ENCODE data around the gene RAB8A. TPM values are rescaled to one million over a fixed set of nuclear protein-coding genes. Genes with fewer than 3 reads are reported as not detected.
A peak's percentile ranks its signal among the peaks of the same experiment; 100 is the strongest.

The RAB8A gene
- total RNA-seq, 6 experiments from 2014 or later, result 93.5 to 103 (median 100) TPM

DNA sequence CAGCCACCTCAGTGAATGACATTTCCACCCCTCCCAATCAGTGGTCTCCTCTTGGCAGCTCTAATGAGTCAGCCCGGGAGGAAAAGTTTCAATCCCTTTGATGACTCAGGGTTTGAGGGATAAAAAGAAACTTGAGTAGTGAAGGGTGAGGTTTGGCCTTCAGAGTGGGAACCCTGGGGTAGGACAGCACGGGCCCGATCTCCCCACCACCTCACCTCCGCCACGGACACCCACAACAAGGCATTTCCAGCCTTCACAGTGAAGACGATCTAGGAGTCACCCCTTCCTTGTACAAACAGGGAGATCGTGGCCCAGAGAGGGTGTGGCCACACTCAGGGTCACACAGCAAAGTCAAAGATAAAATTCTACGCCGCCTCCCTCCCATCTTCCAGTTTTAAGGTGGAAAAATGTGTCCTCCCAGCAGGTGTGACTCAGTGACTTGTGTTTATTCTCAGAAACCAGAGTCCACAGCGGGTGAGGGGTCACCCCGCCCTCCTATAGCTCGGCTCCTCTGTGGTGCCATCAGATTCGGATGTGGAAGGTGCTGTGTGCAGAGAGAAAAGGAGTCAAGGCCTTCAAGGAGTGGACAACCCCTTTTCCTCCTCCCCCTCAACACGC is 49.4 kb downstream of the RAB8A start:
- peaks cover 4% of the 10 kb centered on the region for H3K27me3 Mint-ChIP-seq (ENCODE audit: insufficient read depth)
- H3K27ac Mint-ChIP-seq, result peak overlapping the region; percentile 91
- no peaks in the 10 kb centered on the region for H3K36me3 Mint-ChIP-seq (ENCODE audit: low read depth)
- peak overlapping the region; percentile 75 for H3K4me3 Mint-ChIP-seq
- peak; percentile 76 for DNase-seq
- peaks cover 18% of the 10 kb centered on the region for H3K4me1 Mint-ChIP-seq (ENCODE audit: low read depth)
- TF ChIP-seq, protein P1, sequence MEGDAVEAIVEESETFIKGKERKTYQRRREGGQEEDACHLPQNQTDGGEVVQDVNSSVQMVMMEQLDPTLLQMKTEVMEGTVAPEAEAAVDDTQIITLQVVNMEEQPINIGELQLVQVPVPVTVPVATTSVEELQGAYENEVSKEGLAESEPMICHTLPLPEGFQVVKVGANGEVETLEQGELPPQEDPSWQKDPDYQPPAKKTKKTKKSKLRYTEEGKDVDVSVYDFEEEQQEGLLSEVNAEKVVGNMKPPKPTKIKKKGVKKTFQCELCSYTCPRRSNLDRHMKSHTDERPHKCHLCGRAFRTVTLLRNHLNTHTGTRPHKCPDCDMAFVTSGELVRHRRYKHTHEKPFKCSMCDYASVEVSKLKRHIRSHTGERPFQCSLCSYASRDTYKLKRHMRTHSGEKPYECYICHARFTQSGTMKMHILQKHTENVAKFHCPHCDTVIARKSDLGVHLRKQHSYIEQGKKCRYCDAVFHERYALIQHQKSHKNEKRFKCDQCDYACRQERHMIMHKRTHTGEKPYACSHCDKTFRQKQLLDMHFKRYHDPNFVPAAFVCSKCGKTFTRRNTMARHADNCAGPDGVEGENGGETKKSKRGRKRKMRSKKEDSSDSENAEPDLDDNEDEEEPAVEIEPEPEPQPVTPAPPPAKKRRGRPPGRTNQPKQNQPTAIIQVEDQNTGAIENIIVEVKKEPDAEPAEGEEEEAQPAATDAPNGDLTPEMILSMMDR (IDR thresholded peaks at IDR 0.05), result no peak
- H3K9me3 Mint-ChIP-seq, result no peaks in the 10 kb centered on the region

DNA sequence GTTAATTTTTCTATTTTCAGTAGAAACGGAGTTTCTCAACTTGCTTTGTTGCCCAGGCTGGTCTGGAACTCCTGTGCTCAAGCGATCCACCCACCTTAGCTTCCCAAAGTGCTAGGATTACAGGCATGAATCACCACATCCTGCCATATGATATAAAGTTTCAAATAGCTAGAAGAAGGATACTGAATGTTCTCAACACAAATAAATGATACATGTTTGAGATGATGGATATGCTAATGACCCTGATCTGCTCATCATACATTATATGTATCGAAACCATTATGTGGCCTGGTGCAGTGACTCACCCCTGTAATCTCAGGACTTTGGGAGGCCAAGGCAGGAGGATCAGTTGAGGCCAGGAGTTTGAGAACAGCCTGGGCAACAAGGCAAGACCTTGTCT is 50.2 kb downstream of the RAB8A start:
- peak overlapping the region; percentile 91 for H3K27ac Mint-ChIP-seq
- no peaks in the 10 kb centered on the region for H3K36me3 Mint-ChIP-seq (ENCODE audit: low read depth)
- TF ChIP-seq, protein P1 (IDR thresholded peaks at IDR 0.05), result no peak
- H3K4me3 Mint-ChIP-seq, result peak overlapping the region; percentile 79
- H3K9me3 Mint-ChIP-seq, result no peaks in the 10 kb centered on the region
- H3K4me1 Mint-ChIP-seq (ENCODE audit: low read depth), result peaks cover 18% of the 10 kb centered on the region
- DNase-seq, result peak; percentile 70
- peaks cover 2% of the 10 kb centered on the region for H3K27me3 Mint-ChIP-seq (ENCODE audit: insufficient read depth)

DNA sequence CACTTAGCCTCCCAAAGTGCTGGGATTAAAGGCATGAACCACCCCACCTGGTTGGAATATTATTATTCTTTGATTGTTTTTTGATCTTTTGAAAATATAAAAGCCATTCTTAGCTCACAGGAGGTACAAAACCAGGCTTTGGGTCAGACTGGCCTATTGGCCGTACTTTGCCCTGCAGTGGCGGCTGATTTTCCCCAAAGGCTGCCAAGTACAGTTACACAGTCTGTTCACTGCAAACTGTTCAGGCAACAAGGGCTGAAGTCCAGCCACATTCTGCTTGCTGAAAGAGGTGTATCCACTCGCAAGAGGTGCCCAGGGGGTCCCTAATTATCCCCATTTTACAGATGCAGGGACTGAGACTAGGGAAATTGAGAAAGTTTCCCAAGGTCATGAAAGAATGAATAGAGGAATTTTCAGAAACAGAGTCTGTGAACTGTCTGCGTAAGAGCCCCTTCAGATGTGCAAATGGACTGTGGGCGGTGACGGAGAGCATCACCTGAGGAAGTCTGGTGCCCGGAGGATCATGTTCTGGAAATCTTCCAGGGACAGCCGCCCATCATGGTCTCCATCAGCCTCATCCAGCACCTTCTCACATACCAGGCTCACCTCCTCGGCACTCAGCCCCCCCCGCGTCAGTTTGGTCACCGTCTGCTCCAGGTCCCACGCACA is 52.7 kb downstream of the RAB8A start:
- Mint-ChIP-seq H3K27me3 (ENCODE audit: insufficient read depth) (no peaks in the 10 kb centered on the region; the same call in 1 of the 2 replicates), H3K4me1 (ENCODE audit: low read depth) (peaks cover 18% of the 10 kb centered on the region), H3K9me3 (no peaks in the 10 kb centered on the region), H3K36me3 (ENCODE audit: low read depth) (no peaks in the 10 kb centered on the region), H3K4me3 (no peak overlapping the region), H3K27ac (no peak overlapping the region)
- TF ChIP-seq, protein P1 (IDR thresholded peaks at IDR 0.05), result no peak
- DNase-seq, result no peak

DNA sequence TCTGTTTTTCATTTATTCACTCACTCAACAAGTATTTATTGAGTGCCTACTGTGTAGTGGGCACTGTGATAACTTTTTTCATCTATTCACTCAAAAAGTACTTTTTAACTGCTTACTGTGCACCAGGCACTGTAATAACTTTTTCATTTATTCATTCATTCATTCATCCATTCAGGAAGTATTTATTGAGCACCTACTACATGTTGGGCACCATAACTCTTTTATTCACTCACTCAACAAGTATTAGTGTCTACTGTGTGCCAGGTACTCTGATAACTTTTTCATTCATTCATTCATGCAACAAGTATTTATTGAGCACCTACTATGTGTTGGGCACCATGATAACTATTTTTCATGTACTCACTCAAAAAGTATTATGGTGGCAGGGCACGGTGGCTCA is 54.7 kb downstream of the RAB8A start:
- Mint-ChIP-seq H3K36me3 (ENCODE audit: low read depth) (no peaks in the 10 kb centered on the region), H3K27me3 (ENCODE audit: insufficient read depth) (no peaks in the 10 kb centered on the region), H3K9me3 (no peaks in the 10 kb centered on the region), H3K27ac (no peak overlapping the region), H3K4me3 (no peak overlapping the region), H3K4me1 (ENCODE audit: low read depth) (peaks cover 8% of the 10 kb centered on the region)
- no peak for DNase-seq
- TF ChIP-seq, protein P1 (IDR thresholded peaks at IDR 0.05), result no peak

DNA sequence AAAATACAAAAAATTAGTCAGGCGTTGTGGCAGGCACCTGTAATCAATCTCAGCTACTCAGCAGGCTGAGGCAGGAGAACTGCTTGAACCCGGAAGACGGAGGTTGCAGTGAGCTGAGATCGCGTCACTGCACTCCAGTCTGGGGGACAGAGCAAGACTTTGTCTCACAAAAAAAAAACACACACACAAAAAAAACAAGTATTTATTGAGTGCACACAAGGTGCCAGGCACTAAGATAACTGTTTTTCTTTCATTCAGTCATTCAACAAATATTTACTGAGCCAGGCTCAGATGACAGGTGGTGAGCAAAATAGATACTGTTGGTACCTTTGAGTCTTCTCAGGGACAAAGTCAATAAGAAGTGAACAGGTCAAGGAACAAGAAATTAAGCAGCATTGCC is 55.4 kb downstream of the RAB8A start:
- TF ChIP-seq, protein P1 (IDR thresholded peaks at IDR 0.05), result no peak
- Mint-ChIP-seq H3K36me3 (ENCODE audit: low read depth) (no peaks in the 10 kb centered on the region), H3K27me3 (ENCODE audit: insufficient read depth) (no peaks in the 10 kb centered on the region), H3K4me1 (ENCODE audit: low read depth) (peaks cover 1% of the 10 kb centered on the region), H3K27ac (no peak overlapping the region), H3K9me3 (no peaks in the 10 kb centered on the region), H3K4me3 (no peak overlapping the region)
- no peak for DNase-seq
